HG02759 (cell line): ENCODE data around the gene EIF2S1.
"Not testable (repeated sequence)": the region's sequence is repeated elsewhere in the genome, so short reads cannot be mapped to it uniquely, and the experiment has no call there.

Source experiments
- ATAC-seq: cut with Tn5 transposase; IDR thresholded peaks from one replicate; pipeline ENCODE4 v1.9.1; 2021; ENCODE audit warnings: mild to moderate bottlenecking, moderate library complexity; ENCODE audit not compliant: unreplicated experiment

EIF2S1 gene

GRCh38 chr14:67410313-67410712 lies 50.2 kb downstream of the EIF2S1 start:
- ATAC-seq = no peak

GRCh38 chr14:67411370-67411769 lies 51.2 kb downstream of the EIF2S1 start:
- ATAC-seq = no peak

- ATAC-seq = no peak
Measured at GRCh38 chr14:67411820-67412421, 51.8 kb downstream of the EIF2S1 start, which contains the start of gene PLEK2. Gene PLEK2, minus strand, starts transcription at chr14:67412165. Its CDS starts 106 bp downstream, at chr14:67412059.

GRCh38 chr14:67413806-67414769 lies 54.0 kb downstream of the EIF2S1 start:
- ATAC-seq = no peak

DNA sequence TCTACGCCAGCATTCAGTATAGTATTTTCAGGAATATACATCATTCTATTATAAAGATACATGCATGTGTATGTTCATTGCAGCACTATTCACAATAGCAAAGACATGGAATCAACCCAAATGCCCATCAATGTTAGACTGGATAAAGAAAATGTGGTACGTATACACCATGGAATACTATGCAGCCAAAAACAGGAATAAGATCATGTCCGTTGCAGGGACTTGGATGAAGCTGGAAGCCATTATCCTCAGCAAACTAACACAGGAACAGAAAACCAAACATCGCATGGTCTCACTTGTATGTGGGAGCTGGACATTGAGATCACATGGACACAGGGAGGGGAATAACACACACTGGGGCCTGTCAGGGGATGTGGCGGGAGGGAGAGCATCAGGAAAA lies 55.5 kb downstream of the EIF2S1 start:
- ATAC-seq = not testable (repeated sequence)

DNA sequence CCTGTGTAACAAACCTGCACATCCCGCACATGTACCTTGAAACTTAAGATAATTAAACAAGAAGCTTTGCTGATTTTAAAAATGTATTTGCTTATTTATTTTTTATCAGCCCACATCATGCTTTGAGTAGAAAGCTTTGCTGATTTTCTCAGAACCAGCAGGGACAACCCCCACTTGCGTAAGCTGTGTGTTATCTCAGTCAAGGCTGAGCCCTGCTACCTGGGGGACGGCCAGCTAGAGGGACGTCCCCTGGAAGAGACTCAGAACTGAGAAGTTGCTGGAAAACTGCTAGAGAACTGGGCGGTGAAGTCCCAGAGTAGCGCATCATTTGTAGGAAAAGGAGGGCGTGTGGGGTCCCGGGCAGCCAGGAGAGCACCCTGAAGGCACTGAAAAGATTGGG lies 56.0 kb downstream of the EIF2S1 start:
- ATAC-seq = no peak

DNA sequence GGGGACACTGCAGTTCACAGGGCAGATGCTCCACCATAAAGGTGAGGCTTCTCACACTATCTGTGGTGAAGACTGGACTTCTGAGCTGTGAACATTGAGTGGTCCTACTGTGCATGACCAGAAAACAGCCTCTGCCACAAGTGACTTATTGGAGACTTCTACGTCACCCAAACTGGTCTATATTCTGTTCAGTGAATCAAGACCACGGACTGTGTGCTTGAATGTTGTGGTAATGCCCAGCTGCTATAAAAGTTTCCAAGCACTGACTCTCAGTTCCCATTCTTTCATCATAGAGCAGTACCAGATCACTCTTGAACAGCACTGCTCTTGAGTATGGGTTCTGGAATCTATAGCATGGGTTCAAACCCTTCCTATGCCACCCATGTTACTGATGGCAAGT lies 56.7 kb downstream of the EIF2S1 start:
- ATAC-seq = no peak

DNA sequence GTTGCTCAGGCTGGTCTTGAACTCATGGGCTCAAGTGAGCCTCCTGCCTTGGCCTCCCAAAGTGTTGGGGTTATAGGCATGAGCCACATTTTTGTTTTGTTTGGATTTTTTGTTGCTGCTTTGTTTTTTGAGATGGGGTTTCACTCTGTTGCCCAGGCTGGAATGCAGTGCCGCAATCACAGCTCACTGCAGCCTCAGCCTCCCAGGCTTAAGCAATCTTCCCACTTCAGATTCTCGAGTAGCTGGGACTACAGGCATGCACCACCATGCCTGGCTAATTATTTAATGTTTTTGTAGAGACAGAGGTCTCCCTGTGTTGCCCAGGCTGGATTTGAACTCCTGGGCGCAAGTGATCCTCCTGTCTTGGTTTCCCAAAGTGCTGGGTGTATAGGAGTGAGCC lies 57.5 kb downstream of the EIF2S1 start:
- ATAC-seq = no peak

DNA sequence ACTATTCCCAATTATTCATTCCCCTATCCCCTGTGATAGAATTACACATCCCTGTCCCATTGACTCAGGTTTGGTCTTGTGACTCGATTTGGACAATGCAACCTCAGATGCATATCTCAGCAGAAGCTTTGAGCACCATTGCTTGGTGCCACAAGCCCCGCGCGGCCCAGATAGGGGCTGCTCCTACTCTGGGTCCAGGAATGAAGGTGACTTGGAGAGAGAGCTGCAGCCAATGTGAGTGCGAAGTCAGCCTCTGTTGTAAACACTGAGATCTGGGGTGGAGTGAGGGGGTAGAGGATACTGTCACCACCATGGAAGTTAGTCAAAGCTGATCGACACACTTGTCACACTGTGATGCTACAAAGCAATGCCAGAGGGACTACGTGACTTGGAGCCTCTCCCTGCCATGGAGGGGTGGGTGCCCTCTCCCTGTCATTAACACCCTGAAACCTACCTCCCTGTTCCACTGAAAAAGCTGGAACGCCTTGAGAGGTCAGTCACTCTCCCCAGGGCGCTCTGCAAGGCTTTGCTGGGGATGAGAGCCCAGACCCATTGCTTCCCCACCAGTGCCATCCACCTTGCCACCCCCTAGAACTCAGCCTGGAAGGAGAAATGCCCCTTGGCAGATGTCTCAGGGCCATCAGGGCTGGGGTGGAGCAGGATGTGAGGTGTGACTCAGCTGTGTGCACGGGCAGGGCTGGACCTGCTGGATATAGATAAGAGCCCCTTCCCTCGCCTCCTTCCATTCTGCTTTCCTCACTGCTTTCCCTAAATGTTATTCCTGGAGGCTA lies 58.5 kb downstream of the EIF2S1 start:
- ATAC-seq = no peak

DNA sequence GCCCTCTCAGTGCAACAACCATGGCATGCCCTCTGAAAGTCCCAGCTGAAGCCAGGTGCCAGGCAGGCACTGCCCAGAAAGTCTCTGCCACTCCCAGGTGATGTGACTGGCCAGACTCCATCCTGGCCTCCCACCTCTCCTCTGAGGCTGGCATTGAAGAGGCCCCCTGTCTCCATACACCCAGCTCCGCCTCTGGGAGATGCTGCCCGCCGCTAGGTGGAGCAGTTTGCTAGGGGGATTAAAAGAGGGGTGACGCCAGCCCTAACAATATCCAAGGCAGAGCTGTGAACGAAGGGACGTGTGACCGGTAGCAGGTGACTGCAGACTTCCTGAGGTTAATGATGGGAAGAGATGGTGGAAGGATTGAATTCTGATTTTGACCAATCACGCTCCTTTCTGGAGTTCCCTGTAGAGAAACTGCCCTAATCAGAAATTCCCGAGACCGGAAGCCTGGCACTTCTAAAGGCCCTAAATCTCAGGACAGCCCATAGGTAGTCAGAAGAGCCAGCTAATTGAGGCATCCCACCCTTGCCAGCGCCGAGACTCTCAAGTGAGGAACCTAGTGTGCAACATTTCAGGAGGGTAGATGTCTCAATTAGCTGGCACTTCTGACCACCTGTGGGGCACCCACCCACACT lies 60.1 kb downstream of the EIF2S1 start:
- no peak for ATAC-seq

- ATAC-seq = no peak
Measured at GRCh38 chr14:67421356-67422224, 61.5 kb downstream of the EIF2S1 start.

DNA sequence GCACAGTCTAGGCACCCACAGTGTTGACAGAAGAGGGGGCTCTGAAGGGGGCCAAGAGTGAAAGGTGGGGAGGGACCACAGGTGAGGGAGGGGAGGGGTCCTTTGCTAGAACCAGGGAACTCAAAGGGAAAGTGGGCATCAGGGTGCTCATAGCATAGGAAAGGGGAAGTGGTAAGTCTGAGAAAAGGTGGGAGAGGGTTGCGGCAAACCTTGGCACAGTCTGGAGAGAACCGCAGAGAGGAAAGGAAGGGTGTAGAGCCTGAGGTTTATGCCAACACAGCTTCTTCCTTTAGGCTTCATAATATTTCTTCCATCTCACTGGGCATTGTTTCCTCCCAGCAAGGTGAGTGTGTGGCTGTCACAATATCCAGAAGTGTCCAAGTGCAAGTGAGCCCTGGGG lies 63.3 kb downstream of the EIF2S1 start:
- ATAC-seq = no peak

GRCh38 chr14:67424539-67424938 lies 64.4 kb downstream of the EIF2S1 start:
- ATAC-seq = no peak

DNA sequence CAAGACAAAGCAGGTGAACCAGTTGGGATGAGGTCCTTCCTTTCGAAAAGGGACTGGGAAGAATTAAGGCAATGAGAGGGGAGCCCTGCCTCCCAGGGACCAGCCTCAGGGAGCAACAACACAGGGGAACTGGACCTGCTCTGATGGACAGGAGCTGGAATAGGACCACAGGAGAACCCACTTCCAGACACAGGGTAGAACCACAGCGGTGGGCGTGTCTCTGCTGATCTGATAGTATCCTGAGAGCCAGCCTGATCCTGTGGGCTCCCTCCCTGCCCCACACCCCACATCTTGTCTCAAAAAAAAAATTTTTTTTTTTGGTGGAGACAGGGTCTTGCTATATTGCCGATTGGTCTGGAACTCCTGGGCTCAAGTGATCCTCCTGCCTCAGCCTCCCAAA lies 65.5 kb downstream of the EIF2S1 start:
- ATAC-seq = no peak

DNA sequence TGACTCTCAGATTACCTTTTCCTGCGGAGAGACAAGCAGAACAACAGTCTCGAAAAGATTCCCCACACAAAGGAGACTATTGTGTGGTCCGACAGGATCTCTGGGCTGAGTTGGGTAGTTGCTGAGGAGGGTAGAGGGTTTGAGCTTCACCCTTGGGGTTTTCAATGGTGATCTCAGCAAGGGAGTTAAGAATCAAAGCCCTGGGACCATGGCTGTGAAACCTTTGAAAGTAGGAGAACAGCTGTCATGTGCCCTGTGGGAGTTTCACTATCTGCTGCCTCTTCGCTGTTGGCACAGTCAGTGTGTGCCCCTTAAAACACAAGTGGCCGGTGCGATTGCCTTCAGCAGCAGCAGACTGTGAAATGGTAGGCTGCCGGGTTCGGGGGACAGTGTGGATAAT lies 66.0 kb downstream of the EIF2S1 start:
- ATAC-seq = no peak

- peak; percentile 66 for ATAC-seq
Measured at GRCh38 chr14:67426983-67427606, 67.0 kb downstream of the EIF2S1 start.

DNA sequence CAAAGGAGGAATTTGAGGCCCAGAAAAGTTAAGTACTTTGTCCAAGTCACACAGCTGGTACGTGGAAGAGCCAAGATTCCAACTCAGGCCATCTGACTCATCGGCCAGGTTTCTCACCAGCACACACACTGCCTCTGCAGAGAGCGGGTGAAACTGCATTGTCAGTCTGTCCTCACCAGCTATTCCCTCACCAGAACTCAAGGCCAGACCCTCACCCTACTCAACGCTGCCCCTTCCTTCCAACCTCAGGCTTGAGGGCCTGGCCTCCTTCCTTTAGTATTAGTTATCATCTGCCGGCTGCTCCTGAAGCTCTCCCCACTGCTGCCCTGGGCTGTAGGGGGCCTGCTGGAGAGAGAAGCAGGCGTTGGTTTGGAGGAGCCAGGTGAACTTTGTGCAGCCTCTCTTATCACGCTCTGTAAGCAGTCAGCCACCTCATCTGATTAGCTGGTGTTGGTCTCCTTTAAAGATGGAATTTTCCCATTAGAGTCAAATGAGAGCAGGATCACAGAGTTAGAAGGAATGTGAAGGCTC lies 68.4 kb downstream of the EIF2S1 start:
- ATAC-seq = no peak

DNA sequence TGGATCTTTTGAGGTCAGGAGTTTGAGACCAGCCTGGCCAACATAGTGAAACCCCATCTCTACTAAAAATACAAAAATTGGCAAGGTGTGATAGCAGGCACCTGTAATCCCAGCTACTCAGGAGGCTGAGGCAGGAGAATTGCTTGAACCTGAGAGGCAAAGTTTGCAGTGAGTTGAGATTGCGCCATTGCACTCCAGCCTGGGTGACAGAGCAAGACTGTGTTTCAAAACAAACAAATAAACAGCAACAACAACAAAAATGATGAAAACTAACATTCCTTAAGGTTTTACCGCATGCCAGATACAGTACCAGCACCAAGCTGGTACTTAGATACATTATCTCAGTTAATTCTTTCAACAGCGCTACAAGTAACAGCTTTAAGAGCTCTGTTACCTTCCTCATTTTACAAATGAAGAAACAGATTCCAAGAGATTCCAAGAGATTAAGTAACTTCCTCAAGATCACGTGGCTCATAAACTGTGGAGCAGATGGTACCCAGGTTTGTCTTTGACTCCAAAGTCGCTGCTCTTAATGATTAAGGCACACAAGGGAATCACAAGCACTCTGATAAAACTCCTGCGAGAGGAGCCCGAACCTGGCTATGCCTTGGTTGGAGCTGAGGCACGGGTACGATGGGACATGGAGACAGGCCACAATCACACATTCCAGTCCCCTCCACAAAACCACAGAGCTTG lies 69.5 kb downstream of the EIF2S1 start:
- no peak for ATAC-seq
